SH-SY5Y (cell line): Measurements from ENCODE around the gene THAP3.

ENCODE experiments used
- GATA2 ChIP-seq: IDR thresholded peaks from 2 replicates; pipeline ENCODE4 v1.6.1; 2011; ENCODE audit warnings: mild to moderate bottlenecking, low read depth, low read length
- GATA3 ChIP-seq: IDR thresholded peaks from 2 replicates; pipeline ENCODE4 v1.6.1; 2011; ENCODE audit warnings: low read depth, mild to moderate bottlenecking, low read length, moderate library complexity

- no peak for TF ChIP-seq GATA2
- no peak for TF ChIP-seq GATA3
Measured at GRCh38 chr1:6667139-6667538, 42.5 kb downstream of the THAP3 start.
